HG03354 (cell line): ENCODE measurements around the gene PTPDC1.

ENCODE experiments used
- ATAC-seq: cut with Tn5 transposase; IDR thresholded peaks from one replicate; pipeline ENCODE4 v1.9.1; 2021; ENCODE audit warnings: mild to moderate bottlenecking; ENCODE audit not compliant: unreplicated experiment, poor library complexity, severe bottlenecking

Gene PTPDC1

GRCh38 chr9:94084314-94084713 lies at the start of gene PTPDC1:
TSS of gene PTPDC1 (plus strand) at chr9:94084464. CDS start at chr9:94084531, 67 bp downstream.
- ATAC-seq = no peak

GRCh38 chr9:94034511-94034910 lies 49.8 kb upstream of the PTPDC1 start:
- ATAC-seq = no peak

GRCh38 chr9:94039786-94040185 lies 44.5 kb upstream of the PTPDC1 start:
- ATAC-seq = no peak

- ATAC-seq = no peak
Observed at GRCh38 chr9:94042516-94043360, 41.5 kb upstream of the PTPDC1 start.

GRCh38 chr9:94054716-94055115 lies 29.5 kb upstream of the PTPDC1 start:
- no peak for ATAC-seq

GRCh38 chr9:94056442-94056974 lies 27.8 kb upstream of the PTPDC1 start:
- ATAC-seq = no peak

GRCh38 chr9:94057918-94058317 lies 26.3 kb upstream of the PTPDC1 start:
- ATAC-seq = no peak

- ATAC-seq = no peak
Observed at GRCh38 chr9:94061864-94062263, 22.4 kb upstream of the PTPDC1 start.

GRCh38 chr9:94065535-94065961 lies 18.7 kb upstream of the PTPDC1 start:
- ATAC-seq = no peak

GRCh38 chr9:94068257-94068656 lies 16.0 kb upstream of the PTPDC1 start:
- ATAC-seq = no peak

- ATAC-seq = no peak
Observed at GRCh38 chr9:94076557-94076956, 7.7 kb upstream of the PTPDC1 start.

GRCh38 chr9:94078086-94078485 lies 6.2 kb upstream of the PTPDC1 start:
- ATAC-seq = no peak

GRCh38 chr9:94079236-94079635 lies 5.0 kb upstream of the PTPDC1 start:
- ATAC-seq = no peak

GRCh38 chr9:94080249-94080648 lies 4.0 kb upstream of the PTPDC1 start:
- no peak for ATAC-seq

GRCh38 chr9:94081435-94081834 lies 2.8 kb upstream of the PTPDC1 start:
- no peak for ATAC-seq

GRCh38 chr9:94081864-94082463 lies 2.3 kb upstream of the PTPDC1 start:
- ATAC-seq = no peak

GRCh38 chr9:94082553-94082952 lies 1.7 kb upstream of the PTPDC1 start:
- ATAC-seq = no peak

- ATAC-seq = no peak
Observed at GRCh38 chr9:94082956-94083355, 1.3 kb upstream of the PTPDC1 start.

GRCh38 chr9:94083384-94083783 lies 880 bp upstream of the PTPDC1 start:
- no peak for ATAC-seq

- ATAC-seq = no peak
Observed at GRCh38 chr9:94085062-94085639, 887 bp downstream of the PTPDC1 start.
